H1 (cell line): ENCODE measurements around the gene SRXN1. TPM values are rescaled to one million over a fixed set of nuclear protein-coding genes. Genes with fewer than 3 reads are reported as not detected.

ENCODE experiments used
- CBX8 ChIP-seq: fragments of 300-800, 300-1000 bp; sonication (generic); IDR thresholded peaks from 2 replicates; pipeline ENCODE4 v1.7.1; 2016; ENCODE audit warnings: low read depth, low read length, borderline replicate concordance
- CTBP2 ChIP-seq: IDR thresholded peaks from 2 replicates; pipeline ENCODE4 v1.7.0; 2011; ENCODE audit warnings: borderline replicate concordance, mild to moderate bottlenecking, moderate library complexity, mixed read lengths, low read length; ENCODE audit not compliant: insufficient read depth, insufficient read length
- EGR1 ChIP-seq: IDR thresholded peaks from 2 replicates; pipeline ENCODE4 v1.6.1; 2011; ENCODE audit warnings: low read depth, low read length, borderline replicate concordance
- GTF2F1 ChIP-seq: IDR thresholded peaks from 2 replicates; pipeline ENCODE4 v1.6.1; 2012; ENCODE audit warnings: low read depth, low read length, improper control_type of control experiment, borderline replicate concordance
- HDAC6 ChIP-seq: IDR thresholded peaks from one replicate; pipeline ENCODE4 v1.7.1; 2012; ENCODE audit warnings: low read depth, mild to moderate bottlenecking, inconsistent platforms, low read length, moderate library complexity
- RXRA ChIP-seq: IDR thresholded peaks from 2 replicates; pipeline ENCODE4 v1.6.1; 2011; ENCODE audit warnings: low read depth, mild to moderate bottlenecking, low read length, moderate library complexity; ENCODE audit not compliant: insufficient read depth
- SIRT6 ChIP-seq: IDR thresholded peaks from one replicate; pipeline ENCODE4 v1.7.1; 2012; ENCODE audit warnings: low read length, inconsistent platforms
- TBP ChIP-seq: IDR thresholded peaks from 2 replicates; pipeline ENCODE4 v1.6.1; 2011; ENCODE audit warnings: low read depth, low read length, improper control_type of control experiment
- polyA plus RNA-seq, 7 experiments: library from polyadenylated mRNA; depleted of rRNA in 3 of 7; stranded (reverse) in 5 of 7; unstranded in 2 of 7; fragments of >200 nt in 5 of 7; fragments of 200-250 nt in 2 of 7; gene quantifications; 1 replicate in 5 of 7; 2 replicates in 1 of 7; 4 replicates in 1 of 7; pipeline versions ENCODE4 v1.2.1 to v1.2.3, GENCODE V29; 2011 to 2013; ENCODE audit warnings: missing spikeins in 2 of 7, mixed read lengths in 2 of 7
- total RNA-seq: library from RNA; stranded (reverse); fragmentation: NEBNext Ultra II Directional; extraction: Animal tissue kit (Norgen Biotek cat#: 25700); gene quantifications from 2 replicates; pipeline ENCODE4 v1.2.1, GENCODE V29; 2021
- TF ChIP-seq, protein P1 (sequence below): IDR thresholded peaks from 2 replicates; pipeline ENCODE4 v1.6.1; 2012; ENCODE audit warnings: low read length, inconsistent platforms
- TF ChIP-seq, protein P2 (sequence below): IDR thresholded peaks from 2 replicates; pipeline ENCODE4 v1.6.1; 2011; ENCODE audit warnings: low read length, improper control_type of control experiment
- TF ChIP-seq, protein P3 (sequence below): IDR thresholded peaks from 2 replicates; pipeline ENCODE4 v1.6.1; 2012; ENCODE audit warnings: inconsistent platforms

Gene SRXN1
- total and polyA plus RNA-seq, 2 of the 8 experiments (the other 6 are each of a cell fraction or from before 2014, with no cell fraction given) = 12.2 to 15.8 TPM

DNA sequence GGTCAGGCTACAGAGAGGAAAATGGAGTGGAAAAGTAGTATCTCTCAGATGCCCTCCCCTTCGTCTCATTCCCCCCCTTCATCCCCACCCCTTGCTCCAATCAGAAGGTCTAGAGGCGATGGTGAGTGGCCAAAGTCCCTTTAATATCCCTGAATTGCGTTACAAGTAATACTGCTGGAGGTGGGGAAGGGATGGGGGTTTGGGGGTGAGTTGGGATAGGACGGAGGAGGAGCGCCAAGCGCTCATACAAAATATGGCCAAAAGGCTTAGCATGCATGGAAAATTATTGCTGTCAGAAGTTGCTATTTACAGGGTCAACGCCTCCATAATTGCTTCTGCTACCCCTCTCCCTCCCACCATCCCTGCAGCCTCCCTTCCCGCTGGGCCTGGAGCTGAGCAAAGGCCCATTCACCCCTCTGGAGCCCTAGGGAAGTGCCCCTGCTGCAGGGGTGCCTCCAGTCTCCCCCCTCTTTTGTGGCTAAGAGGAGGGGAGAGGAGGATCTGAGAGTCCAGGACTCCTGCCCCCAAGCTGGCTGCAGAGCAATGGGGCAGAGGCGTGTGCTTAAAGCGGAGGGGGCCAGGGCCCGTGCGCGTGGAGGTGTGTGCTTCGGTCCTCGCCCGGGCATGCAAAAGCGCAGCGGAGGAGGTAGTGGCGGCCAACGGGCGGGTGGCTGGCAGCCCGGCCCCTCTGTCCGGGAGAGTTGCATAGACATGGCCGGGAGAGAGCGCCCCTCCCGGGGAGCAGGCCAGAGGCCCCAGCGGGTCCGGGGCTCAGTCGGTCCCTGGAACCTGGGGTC lies 8.7 kb upstream of the SRXN1 start (continued):
- TF ChIP-seq GTF2F1 (no peak), EGR1 (no peak), TBP (peak; percentile 79), RXRA (no peak), HDAC6 (no peak), SIRT6 (no peak), CTBP2 (no peak), CBX8 (no peak)
- TF ChIP-seq, protein P1, sequence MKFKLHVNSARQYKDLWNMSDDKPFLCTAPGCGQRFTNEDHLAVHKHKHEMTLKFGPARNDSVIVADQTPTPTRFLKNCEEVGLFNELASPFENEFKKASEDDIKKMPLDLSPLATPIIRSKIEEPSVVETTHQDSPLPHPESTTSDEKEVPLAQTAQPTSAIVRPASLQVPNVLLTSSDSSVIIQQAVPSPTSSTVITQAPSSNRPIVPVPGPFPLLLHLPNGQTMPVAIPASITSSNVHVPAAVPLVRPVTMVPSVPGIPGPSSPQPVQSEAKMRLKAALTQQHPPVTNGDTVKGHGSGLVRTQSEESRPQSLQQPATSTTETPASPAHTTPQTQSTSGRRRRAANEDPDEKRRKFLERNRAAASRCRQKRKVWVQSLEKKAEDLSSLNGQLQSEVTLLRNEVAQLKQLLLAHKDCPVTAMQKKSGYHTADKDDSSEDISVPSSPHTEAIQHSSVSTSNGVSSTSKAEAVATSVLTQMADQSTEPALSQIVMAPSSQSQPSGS = no peak
- TF ChIP-seq, protein P2, sequence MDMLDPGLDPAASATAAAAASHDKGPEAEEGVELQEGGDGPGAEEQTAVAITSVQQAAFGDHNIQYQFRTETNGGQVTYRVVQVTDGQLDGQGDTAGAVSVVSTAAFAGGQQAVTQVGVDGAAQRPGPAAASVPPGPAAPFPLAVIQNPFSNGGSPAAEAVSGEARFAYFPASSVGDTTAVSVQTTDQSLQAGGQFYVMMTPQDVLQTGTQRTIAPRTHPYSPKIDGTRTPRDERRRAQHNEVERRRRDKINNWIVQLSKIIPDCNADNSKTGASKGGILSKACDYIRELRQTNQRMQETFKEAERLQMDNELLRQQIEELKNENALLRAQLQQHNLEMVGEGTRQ = no peak
- TF ChIP-seq, protein P3, sequence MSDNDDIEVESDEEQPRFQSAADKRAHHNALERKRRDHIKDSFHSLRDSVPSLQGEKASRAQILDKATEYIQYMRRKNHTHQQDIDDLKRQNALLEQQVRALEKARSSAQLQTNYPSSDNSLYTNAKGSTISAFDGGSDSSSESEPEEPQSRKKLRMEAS = peak; percentile 64; the same call in 1 of the 2 replicates
- TF ChIP-seq, all 59 proteins: peak for 3
